ENCODE results near the gene NTRK2.

- TF ChIP-seq POLR2A (IDR thresholded peaks at IDR 0.05; ENCODE audit: low read depth, low read length) (no peak), TAF1 (IDR thresholded peaks at IDR 0.05; ENCODE audit: low read depth, low read length) (no peak), POLR2AphosphoS5 (IDR thresholded peaks at IDR 0.05; ENCODE audit: low read depth, low read length) (no peak), SPI1 (IDR thresholded peaks at IDR 0.05; ENCODE audit: low read depth, low read length) (no peak), PAX5 (IDR thresholded peaks at IDR 0.05; ENCODE audit: insufficient read depth, low read length, severe bottlenecking) (no peak), POU2F2 (IDR thresholded peaks at IDR 0.05; ENCODE audit: low read depth, low read length) (no peak)
Observed at GRCh38 chr9:85040821-85041465, 371.4 kb downstream of the NTRK2 start.

All from GM12891 (cell line).